ENCODE data around the gene BHLHA15.

GRCh38 chr7:98165827-98166667, 45.2 kb upstream of the BHLHA15 start:
- peak; percentile 52 to 80 (median 60) for TF ChIP-seq CTCF (IDR thresholded peaks at IDR 0.05)
- TF ChIP-seq POLR2AphosphoS5 (IDR thresholded peaks at IDR 0.05): no peak
- TF ChIP-seq POLR2A (IDR thresholded peaks at IDR 0.05): no peak
- no peak for TF ChIP-seq EP300 (IDR thresholded peaks at IDR 0.05; ENCODE audit: low read depth)

Measured in transverse colon (tissue), 4 donors.